SH-SY5Y (cell line): Measurements from ENCODE around the gene JMJD7.

ENCODE experiments used
- GATA2 ChIP-seq: IDR thresholded peaks from 2 replicates; pipeline ENCODE4 v1.6.1; 2011; ENCODE audit warnings: mild to moderate bottlenecking, low read depth, low read length
- GATA3 ChIP-seq: IDR thresholded peaks from 2 replicates; pipeline ENCODE4 v1.6.1; 2011; ENCODE audit warnings: low read depth, mild to moderate bottlenecking, low read length, moderate library complexity

The JMJD7 gene

DNA sequence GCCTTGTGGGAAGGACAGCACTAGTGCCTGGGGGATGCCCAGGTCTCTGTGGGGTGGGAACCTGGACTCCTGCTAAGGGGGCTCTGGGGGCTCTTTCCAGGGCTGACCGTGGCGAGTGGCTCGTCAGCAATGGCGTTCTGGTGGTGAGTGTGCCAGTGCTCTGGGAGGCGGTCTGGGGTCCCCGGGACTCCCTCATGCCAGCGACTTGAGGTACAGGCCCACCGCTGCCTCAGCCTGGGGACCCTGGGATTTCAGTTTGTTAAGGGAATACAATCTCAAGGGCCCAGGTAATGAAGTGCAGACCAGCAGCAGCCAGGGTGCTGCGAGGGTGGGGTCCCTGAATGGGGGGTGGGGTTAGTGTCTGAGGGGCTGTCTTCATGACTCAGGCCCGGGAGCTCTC, 13.2 kb downstream of the JMJD7 start:
- TF ChIP-seq GATA2 (no peak), GATA3 (no peak)

DNA sequence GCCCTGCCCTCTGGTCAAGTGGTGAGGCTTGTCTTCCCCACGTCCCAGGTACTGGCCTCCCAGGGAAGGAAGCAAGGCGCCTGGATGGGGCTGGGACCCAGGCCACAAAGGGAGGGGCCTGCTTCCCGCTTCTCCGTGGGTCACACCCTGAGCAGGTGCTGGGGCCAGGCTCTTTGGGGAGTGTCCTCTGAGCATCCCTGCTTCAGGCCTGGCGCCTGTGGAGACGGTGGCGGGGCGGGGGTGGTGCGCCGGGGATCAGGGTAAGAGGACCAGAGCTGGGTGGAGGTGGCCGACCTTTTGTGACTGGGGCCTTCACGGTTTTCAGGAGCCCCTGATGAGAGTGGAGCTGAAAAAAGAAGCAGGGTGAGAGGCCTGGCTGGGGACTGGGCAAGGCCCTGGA, 14.3 kb downstream of the JMJD7 start:
- TF ChIP-seq GATA3 (no peak), GATA2 (no peak)

DNA sequence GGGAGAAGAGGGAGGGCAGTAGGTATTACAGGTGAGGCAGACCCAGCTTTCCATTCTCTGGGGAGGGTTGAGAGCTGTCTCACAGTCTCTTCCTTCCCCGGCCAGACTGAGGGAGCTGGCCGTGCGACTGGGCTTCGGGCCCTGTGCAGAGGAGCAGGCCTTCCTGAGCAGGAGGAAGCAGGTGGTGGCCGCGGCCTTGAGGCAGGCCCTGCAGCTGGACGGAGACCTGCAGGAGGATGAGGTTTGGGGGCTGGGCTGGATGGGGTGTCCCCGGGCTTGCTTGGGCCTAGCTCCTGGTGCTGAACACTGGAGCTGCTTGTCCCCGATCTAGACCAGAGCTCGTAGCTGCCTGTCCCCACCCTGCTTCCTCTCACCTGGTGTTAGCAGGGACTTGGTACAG, 15.7 kb downstream of the JMJD7 start:
- TF ChIP-seq GATA3 = no peak
- TF ChIP-seq GATA2 = no peak

DNA sequence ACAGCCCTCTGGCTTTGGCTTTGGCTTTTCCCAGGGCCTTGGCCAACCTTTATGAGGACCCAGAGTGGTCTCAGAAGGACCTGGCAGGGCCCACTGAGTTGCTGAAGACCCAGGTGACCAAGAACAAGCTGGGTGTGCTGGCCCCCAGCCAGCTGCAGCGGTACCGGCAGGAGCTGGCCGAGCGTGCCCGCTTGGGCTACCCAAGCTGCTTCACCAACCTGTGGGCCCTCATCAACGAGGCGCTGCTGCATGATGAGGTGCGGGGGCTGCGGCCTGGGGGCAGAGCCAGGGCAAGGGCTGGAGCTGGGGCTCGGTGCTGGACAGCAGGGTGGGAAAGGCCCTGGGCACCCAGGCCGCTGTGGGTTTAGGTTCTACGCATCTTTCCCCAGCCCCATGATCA, 16.9 kb downstream of the JMJD7 start:
- no peak for TF ChIP-seq GATA3
- TF ChIP-seq GATA2 = no peak

DNA sequence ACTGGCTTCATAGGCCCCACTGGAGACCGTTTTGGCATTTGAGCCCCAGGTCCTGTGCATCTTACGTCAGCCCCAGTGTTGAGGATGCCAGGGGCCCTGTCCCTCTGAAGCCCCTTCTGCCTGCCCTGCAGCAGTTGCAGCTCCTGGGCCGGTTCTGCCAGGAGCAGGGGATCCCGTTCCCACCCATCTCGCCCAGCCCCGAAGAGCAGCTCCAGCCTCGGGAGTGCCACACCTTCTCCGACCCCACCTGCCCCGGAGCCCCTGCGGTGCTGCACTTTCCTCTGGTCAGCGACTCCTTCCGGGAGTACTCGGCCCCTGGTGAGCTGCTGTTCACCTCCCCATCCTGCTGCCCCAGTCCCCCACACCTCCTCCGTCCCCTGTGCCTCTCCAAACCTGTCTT, 19.3 kb downstream of the JMJD7 start:
- TF ChIP-seq GATA2 (no peak), GATA3 (no peak)

DNA sequence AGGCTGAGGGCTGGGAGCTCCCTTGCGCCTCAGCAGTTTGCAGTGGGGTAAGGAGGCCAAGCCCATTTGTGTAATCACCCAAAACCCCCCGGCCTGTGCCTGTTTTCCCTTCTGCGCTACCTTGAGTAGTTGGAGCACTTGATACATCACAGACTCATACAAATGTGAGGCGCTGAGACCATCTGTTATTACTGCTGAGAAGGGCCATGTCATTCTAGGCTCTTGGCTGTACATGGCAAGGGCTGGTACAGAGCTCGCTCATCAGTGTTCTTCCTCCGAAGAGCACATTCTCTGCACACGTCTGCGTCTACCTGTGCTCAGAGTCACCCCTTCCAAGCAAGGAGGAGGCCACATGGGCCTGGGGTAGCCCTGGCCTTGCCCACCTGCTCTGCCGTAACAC, 20.1 kb downstream of the JMJD7 start:
- TF ChIP-seq GATA3 = no peak

DNA sequence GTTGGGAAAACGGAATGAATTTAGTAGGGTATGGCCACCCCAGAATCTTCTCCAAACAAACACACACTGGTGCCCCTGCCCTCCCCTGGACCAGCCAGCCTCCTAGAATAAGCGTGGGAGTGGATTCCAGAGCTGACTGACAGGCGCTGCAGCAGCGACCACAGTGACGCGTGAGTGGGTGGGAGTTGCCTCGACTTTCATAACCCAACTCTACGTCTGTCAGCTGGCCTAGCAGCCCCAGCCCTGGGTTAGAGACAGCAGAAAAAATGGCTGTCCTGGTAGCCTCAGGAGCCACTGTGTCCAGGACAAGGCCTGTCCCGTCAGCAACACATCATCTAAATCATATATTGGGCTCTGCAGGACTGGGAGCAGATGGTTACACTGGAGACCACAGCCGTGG, 20.7 kb downstream of the JMJD7 start:
- no peak for TF ChIP-seq GATA2
- no peak for TF ChIP-seq GATA3

DNA sequence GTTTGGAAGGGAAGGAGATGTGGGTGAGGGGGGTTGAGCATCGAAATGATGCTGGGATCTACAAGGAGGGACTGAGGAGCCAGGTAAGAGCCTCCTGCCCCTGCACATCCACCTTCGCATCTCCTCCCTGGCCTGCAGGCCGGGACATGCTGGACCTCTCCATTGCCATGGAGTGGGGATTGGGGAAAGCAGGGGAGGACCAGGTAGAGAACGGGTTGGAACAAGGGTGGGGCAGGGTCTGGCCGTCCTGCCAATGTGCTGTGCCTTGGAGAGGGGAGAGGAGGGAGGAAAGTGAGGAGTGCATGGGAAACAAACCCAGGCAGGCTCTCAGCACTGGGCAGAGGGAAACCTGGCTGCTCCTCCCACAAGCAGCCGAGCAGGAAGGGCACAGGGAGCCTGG, 21.3 kb downstream of the JMJD7 start:
- no peak for TF ChIP-seq GATA2
- no peak for TF ChIP-seq GATA3

DNA sequence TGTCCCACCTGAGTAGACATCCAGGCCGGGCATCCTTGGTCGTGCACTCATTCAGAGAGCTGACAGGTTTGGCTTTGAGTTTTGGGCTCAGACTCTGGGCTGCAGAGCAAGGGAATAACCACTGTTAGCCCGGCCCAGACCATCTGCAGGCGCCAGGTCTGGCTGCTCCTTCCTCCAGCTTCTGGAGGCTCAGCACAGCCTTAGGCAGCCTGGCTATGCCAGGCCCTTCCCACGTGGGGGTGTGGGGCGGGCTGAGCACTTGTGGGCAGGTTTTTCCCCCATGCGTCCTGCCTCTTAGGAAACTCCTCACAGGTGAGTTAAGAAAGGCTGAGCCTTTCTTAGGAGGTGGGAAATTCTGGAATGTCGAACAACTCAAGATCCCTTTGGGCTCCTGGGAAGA, 22.0 kb downstream of the JMJD7 start:
- TF ChIP-seq GATA3 = no peak

DNA sequence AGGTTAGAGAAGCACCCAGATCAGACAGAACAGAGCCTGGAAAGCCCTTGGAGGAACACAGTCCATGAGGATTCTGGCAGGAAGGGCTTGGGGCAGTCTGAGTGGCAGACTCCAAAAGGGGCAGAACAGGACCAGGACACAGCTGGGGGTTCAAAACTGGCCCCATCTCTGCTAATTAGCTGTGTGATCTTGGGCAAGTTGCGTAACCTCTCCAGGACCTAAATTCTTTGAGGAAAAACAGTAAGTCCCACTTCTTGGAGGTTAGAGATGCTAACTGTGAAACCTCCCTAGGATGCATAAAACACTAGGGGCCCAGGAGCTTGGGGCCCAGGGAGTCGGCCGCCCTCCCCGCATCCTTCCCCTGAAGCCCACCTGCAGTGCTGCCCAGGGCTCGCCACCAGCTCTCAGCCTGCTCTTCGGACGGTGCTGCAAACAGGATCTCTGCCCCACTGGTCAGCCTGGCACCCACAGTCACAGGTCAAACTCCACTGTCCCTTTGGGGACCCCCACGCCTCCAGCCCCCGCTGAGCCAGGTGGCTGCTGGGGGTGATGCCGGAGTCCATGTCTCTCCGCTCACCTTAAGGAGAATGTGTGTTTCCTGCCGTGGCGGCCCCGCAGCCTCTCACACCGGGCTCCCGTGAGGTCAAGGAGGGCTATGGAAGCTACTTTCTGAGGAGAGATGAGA, 22.7 kb downstream of the JMJD7 start:
- no peak for TF ChIP-seq GATA2

DNA sequence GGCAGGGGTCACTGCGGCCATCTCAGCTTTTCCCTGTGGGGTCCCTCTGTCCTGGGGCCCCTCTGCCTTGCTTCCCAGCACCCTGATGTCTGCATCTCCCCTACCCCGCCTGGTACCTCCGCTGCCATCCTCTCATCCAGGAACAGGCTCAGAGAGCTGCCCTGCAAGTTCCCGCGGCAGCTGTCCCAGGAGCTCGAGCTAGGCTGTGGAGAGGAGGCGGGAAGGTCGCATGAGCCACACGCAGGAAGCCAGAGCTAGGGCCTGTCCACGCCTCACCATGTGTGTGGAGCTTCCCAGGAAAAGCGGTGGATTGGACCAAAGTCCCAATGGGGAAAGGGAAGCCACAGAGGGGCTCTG, 23.3 kb downstream of the JMJD7 start:
- TF ChIP-seq GATA3 = no peak
- TF ChIP-seq GATA2 = no peak

DNA sequence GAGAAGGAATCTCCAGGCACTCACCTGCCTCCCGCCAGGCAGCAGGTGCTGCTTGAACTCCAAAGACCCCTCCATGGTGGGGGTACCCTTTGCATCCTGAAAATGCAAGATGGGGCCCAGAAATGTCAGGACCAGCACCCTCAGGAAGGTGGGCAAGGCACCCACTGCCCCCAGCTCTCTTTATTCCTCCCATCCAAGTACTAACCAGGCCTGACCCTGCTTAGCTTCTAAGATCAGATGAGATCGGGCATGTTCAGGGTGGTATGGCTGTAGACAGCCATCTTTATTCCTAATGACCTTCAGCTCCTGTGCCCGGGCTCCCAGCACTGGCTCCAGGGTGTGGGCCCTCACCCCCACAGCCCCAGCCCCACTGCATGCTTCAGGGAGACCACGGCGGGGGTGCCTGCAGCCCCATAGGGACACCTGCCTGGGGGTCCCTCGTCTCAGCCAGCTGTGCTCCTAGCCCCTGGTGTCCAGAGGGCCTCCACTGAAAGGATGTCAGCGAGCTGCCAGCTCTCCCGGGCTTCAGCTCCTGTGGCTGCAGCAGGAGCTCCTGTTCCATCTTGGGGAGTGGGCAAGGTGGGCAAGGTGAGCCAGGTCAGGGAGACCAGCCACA, 24.0 kb downstream of the JMJD7 start:
- TF ChIP-seq GATA2 (no peak), GATA3 (no peak)

DNA sequence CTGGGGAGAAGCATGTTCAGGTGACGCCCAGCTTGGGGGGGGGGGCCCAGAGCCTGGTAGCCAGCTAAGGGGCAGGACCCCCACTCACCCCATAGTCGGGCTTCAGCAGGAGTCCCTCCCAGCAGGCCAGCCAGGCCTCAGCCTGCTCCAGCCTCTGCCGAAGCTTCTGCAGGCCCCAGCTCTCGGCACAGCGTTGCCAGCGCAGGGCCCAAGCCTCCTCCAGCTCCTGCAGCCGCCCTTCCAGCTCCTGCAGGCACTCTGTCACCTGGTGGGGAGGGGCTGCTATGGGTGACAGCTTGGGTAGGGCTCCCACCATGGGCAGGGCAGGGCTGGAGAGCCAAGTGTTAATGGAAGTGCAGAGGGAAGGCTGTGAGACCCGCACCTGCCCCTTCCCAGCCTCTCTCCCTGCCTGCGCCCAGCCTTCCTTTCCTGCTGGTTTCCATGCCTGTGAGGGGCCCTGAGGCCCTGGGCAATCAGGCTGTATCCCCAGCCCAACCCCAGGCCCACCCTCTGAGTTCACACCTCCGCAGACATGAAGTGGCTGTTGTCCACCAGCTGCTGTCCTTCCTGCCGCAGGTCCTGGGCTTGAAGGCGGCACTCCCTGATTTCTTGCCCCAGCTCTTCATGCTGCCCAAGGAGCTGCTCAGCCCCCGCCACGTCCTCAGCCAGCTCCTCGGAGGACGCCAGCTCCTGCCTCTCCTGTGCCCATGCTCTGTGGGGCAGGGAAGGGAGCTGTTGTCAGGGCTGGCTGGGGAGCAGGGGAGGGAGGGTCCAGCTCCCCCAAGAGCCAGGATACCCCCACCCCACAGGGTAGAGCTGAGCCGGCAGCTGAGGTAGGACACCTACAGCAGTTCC, 25.1 kb downstream of the JMJD7 start:
- no peak for TF ChIP-seq GATA3

DNA sequence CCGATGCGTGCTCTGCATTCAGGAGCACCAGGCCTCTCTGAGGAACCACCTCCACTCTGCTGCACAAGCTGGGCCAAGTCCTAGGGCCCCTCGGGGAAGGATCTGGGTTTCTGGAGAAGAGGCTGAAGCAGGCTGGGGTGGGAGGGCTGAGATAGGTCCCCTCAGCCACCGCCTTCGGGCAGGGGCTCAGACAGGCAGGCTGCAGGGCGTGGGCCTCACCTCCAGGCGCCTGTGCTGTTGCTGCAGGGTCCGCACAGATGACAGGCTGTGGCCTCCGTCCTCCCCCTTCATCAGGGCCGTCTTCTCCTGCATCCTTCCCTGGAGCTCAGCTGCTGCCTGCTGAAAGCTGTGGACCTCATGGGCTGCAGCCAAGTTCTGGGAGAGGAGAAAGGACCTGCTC, 25.9 kb downstream of the JMJD7 start:
- TF ChIP-seq GATA2 = no peak
- TF ChIP-seq GATA3 = no peak

DNA sequence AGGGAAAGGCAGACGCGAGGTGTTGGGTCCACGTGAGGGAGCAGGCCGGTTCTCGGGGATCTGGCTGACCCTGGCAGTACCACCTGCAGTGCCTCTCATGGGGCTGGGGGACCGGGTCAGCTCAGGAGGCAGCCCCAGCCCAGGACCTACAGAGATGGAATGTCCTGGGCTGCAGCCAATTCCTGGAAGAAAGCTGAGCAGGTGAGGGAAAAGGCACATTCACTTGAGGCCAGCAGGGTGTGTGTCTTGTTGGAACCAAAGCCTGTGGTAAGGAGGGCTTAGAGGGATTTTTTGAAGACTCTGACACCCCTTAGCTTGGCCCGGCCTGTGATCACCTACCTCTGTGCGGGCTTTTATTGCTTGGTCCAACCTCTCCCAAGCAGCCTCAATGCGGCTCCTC, 26.6 kb downstream of the JMJD7 start:
- no peak for TF ChIP-seq GATA2

DNA sequence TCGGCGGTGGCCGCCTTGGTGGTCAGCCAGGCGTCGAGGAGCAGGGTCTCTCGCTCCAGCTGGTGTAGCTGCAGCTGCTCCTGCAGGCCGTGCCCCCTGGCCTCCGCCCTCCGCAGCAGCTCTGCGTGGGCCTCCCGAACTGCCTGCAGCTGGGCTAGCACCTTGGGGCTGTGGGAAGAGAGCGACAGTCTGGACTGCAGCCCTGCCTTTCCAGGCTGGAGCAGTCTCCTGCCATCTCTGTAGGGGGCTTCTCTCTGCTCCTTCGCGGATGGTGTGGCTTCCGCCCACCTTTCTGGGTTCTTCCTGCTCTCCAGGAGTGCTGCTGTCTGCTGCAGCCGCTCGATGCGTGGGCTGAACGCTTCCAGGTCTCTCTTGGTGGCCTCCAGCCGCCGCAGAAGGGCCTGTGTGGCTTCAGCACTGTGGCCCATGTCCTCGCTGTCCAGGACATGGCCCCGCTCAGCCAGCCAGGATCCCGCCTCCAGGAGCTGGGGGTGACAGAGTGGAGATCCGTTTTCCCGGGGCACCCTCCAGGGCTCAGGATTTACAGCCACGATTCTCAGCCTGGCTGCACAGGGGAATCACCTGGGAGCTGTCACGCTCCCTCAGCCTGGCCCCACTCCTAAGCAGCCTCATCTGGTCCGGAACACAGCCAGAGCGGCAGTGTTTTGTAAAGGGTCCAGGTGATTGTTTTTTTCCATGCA, 27.5 kb downstream of the JMJD7 start:
- TF ChIP-seq GATA2 (no peak), GATA3 (no peak)
